GM04504 (cell line): ENCODE measurements around the gene SIMC1.
"Not testable (repeated sequence)": the region's sequence is repeated elsewhere in the genome, so short reads cannot be mapped to it uniquely, and the experiment has no call there.

Source experiments
- DNase-seq: peaks from one replicate; pipeline ENCODE4 v3.0.0-alpha.2; 2012; ENCODE audit warnings: low read depth

Gene SIMC1

GRCh38 chr5:176237971-176238644 is at the start of gene SIMC1:
SIMC1 (plus strand) TSS chr5:176238424; CDS start chr5:176238509, 85 bp downstream.
- not testable (repeated sequence) for DNase-seq

DNA sequence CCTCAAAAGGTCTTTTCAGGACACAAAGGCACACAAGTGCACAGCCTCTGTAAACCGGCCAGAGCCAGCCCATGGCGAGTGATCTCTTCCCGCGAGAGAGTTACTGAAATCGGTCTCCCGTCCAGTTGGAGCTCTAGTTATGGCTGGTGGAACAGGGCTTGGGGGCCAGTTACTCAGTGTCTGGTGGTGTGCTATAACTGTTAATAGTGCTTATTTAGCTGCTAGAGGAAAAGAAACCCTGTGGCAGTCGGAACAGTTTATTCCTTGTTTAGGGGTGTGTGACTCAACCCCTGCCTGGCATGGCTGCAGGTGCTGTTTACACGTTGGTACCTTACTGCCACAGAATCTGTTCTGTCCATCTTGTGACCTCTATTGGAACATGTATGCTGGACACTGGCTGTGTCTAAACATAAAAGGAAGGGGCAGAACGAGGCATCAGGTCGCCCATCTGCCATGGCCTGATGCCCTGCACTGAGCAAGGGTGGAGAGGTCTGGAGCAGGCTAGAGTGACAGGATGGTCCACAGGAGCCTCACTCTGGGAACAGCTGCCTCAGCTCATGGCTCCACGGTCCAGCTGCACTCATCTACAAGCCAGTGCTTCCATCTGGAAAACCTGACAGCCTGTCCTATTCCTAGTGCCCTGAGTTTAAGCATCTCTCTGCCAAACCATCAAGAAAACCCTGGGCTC is 49.6 kb upstream of the SIMC1 start:
- no peak for DNase-seq

DNA sequence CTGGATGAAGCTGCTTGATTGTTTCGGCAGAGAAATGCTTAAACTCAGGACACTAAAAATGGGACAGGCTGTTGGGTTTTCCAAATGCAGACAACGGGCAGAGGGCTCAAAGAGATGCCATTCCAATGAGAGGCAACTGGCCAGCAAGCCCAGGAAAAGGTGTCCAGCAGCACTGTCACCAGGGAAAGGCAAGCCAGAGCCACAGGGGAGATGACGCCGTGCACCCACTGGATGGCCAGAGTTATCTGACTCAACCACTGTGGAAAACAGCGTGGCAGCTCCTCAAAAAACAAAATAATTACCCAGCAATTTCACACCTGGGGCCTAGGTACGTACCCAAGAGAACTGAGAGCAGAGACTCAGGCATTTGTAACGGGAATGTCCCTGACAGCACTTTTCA is 48.4 kb upstream of the SIMC1 start:
- DNase-seq, result no peak

- no peak for DNase-seq
These were observed 47.1 kb upstream of the SIMC1 start for GRCh38 chr5:176190886-176191755.

DNA sequence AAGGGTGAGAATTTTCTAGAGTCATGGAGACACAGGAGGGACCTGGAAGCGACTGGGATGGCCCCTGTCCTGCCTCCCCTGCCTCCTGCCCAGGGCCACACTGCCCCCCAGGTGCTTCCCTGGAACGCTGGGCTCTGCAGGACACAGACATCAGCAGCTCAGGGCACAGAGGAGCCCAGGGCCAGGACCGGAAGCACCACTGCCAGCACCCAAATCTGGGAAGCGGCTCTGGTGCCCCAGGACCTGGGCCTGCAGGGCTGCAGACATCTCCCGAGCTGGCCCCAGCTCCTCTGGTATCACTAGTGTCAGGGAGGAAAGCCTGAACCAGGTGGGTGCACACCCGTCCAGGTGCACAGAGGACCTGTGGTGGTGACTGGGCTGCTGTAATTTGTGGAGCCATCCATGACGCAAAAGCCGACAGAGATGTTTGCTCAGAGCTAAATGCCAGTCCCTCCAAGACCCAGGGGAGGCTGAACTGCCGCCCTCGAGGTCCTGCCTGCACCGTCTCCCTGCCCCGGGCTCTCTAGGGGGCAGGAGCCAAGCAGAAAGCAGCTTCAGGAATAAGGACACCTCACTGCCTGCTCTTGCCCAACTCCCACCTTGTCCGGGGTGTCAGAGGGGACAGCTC is 46.0 kb upstream of the SIMC1 start:
- no peak for DNase-seq

GRCh38 chr5:176192722-176193117 is 45.5 kb upstream of the SIMC1 start:
- DNase-seq, result not testable (repeated sequence)

DNA sequence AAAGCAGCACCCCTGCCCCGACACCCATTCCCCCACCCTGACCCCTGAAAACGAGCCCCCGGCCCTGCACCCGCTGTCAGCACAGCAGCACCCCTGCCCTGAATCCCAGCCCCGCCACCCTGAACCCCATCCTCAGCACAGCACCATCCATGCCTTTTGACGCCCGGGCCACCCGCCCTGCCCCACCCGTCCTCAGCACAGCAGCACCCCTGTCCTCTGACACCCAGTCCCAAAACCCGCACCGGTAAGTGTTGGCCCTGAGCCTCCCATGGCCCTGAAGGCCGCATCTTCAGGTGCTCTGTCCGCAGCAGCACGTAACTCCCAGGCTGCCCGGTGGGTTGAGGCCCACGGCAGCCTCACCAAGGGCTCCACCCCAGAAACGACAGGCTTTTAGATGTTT is 44.6 kb upstream of the SIMC1 start:
- not testable (repeated sequence) for DNase-seq

- not testable (repeated sequence) for DNase-seq
These were observed 43.8 kb upstream of the SIMC1 start for GRCh38 chr5:176194238-176195083.

- not testable (repeated sequence) for DNase-seq
These were observed 43.2 kb upstream of the SIMC1 start for GRCh38 chr5:176195084-176195413.

DNA sequence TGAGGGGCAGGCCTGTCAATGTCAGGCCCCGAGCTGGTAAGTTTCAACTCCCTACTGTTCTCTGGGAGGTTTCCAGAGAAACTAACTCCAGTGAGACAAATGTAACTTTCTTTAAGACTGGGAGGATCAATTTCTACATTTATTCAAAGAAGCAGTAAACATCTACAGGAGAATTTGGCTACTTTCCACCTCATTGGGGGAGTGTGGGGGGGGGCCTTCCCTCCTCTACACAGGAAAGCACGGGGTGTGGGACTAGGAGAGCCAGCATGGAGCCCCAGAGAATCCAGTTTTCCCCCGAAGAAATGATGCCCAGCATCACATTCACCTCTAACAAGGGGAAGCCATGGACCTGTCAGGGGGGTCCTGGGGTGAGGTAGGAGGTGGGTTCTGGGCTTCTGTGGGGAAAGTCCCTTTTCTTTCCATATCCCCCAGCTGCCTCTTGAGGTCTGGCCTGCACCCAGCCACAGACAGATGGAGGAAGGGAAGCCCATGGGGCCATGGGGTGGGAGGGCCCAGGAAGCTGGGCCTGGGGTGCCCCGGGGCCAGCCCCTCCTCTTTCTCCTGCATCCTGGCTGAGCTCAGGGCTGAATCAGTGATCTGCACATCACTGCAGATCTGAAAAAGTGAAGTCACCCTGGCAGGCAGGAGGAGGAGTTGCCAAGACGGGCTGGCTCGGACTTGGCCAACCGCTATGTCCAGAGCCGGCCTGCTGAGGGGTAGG is 42.6 kb upstream of the SIMC1 start:
- DNase-seq, result not testable (repeated sequence)

GRCh38 chr5:176196781-176197180 is 41.4 kb upstream of the SIMC1 start:
- not testable (repeated sequence) for DNase-seq

GRCh38 chr5:176197234-176197858 is 40.9 kb upstream of the SIMC1 start:
- DNase-seq, result not testable (repeated sequence)

DNA sequence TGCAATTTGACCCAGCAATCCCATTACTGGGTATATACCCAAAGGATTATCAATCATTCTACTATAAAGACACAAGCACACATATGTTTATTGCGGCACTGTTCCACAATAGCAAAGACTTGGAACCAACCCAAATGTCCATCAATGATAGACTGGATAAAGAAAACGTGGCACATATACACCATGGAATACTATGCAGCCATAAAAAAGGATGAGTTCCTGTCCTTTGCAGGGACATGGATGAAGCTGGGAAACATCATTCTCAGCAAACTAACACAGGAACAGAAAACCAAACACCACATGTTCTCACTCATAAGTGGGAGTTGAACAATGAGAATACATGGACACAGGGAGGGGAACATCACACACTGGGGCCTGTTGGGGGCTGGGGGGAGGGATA is 39.9 kb upstream of the SIMC1 start:
- not testable (repeated sequence) for DNase-seq

DNA sequence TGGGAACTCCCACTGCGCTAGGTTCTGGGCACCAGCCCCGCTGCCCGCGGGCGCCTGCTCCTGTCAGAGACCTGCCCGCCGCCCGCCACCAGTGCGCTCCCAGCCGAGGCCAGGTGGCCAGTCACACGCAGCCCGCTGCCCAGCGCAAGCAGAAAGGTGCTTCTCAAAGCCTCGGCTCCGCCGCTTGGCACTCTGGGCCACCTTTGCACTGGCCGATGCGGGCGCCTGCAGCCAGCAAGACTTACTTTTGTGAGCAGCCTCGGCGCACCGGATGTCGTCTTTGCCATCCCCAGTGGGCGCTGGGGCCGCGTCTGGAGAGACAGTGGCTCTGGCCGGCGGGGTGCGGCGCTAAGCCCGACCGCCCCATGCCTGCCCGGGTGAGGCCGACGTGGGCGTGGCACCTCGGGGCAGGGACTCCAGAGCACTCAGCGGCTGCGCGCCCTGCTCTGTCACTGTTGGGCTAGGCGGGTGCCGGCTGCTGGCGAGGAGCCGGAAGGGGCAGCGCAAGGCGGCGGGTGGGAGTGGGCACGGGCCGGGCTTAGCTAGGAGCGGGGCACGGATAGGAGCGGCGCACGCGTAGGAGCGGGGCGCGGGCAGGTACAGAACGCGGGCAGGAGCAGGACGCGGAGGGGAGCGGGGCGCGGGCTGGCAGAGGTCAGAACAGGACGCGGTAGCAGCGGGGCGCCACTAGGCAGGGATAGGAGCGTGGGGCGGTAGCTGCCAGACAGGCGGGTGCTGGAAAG is 39.1 kb upstream of the SIMC1 start:
- not testable (repeated sequence) for DNase-seq

GRCh38 chr5:176199803-176200399 is 38.3 kb upstream of the SIMC1 start:
- not testable (repeated sequence) for DNase-seq

DNA sequence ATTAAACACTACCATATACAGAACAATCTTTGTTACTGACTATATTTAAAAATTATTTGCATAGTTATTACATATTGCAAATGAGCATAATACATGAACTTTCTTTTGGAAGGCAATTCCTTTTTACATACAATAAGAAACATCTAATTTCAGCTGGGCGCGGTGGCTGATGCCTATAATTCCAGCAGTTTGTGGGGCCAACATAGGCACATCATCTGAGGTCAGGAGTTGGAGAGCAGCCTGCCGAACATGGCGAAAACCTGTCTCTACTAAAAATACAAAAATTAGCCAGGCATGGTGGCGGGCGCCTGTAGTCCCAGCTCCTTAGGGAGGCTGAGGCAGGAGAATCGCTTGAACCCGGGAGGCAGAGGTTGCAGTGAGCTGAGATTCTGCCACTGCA is 36.4 kb upstream of the SIMC1 start:
- DNase-seq, result no peak

GRCh38 chr5:176203086-176203485 is 35.1 kb upstream of the SIMC1 start:
- DNase-seq, result no peak

- not testable (repeated sequence) for DNase-seq
These were observed 34.7 kb upstream of the SIMC1 start for GRCh38 chr5:176203535-176203934.

- not testable (repeated sequence) for DNase-seq
These were observed 23.7 kb upstream of the SIMC1 start for GRCh38 chr5:176214466-176215021.
